GM12874 (cell line): ENCODE measurements around the gene ATP1A2.

Experiments
- TF ChIP-seq, protein P1 (sequence below): IDR thresholded peaks from 2 replicates; pipeline ENCODE4 v1.5.1; 2011; ENCODE audit warnings: low read depth, mild to moderate bottlenecking, control low read depth, low read length, moderate library complexity; ENCODE audit not compliant: insufficient read depth

Gene ATP1A2

DNA sequence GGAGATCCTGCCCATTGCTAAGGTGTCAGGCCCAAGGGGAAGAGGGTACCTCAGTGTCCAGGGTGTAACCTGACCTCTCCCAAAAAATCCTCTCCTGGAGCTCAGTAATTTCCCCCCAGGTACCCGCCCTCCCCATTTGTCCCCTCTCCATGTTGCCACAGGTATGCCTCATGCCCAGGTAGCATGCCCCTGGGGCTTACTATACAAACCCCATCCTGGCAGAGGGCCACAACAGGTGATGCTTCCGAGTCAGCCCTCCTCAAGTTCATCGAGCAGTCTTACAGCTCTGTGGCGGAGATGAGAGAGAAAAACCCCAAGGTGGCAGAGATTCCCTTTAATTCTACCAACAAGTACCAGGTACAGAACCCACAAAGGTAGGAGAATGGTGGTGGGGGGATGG, 51.5 kb downstream of the ATP1A2 start:
- TF ChIP-seq, protein P1, sequence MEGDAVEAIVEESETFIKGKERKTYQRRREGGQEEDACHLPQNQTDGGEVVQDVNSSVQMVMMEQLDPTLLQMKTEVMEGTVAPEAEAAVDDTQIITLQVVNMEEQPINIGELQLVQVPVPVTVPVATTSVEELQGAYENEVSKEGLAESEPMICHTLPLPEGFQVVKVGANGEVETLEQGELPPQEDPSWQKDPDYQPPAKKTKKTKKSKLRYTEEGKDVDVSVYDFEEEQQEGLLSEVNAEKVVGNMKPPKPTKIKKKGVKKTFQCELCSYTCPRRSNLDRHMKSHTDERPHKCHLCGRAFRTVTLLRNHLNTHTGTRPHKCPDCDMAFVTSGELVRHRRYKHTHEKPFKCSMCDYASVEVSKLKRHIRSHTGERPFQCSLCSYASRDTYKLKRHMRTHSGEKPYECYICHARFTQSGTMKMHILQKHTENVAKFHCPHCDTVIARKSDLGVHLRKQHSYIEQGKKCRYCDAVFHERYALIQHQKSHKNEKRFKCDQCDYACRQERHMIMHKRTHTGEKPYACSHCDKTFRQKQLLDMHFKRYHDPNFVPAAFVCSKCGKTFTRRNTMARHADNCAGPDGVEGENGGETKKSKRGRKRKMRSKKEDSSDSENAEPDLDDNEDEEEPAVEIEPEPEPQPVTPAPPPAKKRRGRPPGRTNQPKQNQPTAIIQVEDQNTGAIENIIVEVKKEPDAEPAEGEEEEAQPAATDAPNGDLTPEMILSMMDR, result no peak

DNA sequence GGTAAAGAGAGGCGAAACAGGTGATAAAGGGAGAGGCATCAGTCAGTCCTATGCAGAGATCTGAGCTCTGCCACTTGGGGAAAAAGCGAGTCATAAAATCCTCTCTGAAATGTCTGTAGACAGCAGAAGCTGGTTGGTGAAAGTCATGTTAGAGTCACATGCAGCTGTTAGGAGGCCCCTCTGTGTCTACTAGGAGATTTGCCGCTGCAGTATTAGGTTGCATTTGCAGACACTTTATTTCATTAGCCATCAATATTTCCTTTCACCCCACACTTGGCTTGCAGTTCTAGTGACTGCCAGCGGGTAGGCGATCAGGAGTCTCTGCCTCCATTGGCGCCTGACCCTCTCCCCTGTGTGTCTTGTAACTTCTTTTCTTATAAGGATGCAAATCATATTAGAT, 52.0 kb downstream of the ATP1A2 start:
- TF ChIP-seq, protein P1, result no peak

DNA sequence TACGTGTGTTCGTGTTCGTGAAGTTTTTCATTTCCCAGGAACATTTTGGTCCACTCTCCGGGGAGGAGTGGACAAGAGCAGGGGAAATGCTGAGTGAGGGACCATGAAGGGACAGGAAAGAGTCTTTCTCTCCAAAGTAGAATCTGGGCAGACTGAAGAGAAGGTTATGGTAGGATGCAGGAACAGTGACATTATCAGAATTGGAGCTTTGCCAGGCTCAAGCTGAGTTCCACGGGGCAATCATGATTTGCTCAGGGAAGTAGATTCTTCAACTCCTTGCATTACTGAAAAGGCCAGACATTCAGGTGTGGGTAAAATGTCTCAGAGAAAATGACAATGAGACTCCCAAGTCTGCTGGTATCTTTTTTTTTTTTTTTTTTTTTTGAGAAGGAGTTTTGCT, 52.5 kb downstream of the ATP1A2 start:
- TF ChIP-seq, protein P1, result no peak

DNA sequence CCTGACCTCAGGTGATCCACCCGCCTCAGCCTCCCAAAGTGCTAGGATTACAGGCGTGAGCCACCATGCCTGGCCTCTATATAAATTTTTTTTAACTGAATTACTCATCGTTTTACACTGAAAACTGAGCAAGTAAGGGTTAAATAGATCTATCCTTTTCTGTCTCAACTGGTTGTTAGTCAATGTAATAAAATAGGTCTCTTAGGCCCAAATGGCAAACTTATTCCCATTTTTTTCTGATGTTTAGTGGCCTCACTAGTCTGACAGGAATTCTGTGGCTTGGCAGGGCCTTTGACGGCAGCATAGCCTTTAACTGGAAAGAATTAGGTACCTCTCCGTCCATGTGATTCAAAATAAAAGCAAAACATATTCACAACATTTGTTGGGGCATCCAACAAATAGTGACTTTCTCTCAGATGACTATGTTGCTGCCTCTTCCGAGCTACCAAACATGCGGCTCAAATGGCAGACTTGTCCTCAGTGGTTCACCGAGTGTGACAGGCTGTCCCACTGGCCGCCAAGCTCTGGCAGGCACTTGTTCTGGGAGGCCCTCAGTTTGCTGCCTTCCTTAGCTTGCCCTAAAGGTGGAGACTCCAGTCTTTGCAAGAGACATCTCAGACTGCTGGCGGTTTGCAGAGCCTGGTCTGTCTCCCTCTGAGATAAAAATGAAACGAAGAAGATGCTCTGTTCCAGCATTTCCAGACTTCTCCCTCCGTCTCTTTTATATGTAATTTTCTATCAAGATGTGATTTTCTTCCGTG, 53.2 kb downstream of the ATP1A2 start:
- TF ChIP-seq, protein P1, result no peak

DNA sequence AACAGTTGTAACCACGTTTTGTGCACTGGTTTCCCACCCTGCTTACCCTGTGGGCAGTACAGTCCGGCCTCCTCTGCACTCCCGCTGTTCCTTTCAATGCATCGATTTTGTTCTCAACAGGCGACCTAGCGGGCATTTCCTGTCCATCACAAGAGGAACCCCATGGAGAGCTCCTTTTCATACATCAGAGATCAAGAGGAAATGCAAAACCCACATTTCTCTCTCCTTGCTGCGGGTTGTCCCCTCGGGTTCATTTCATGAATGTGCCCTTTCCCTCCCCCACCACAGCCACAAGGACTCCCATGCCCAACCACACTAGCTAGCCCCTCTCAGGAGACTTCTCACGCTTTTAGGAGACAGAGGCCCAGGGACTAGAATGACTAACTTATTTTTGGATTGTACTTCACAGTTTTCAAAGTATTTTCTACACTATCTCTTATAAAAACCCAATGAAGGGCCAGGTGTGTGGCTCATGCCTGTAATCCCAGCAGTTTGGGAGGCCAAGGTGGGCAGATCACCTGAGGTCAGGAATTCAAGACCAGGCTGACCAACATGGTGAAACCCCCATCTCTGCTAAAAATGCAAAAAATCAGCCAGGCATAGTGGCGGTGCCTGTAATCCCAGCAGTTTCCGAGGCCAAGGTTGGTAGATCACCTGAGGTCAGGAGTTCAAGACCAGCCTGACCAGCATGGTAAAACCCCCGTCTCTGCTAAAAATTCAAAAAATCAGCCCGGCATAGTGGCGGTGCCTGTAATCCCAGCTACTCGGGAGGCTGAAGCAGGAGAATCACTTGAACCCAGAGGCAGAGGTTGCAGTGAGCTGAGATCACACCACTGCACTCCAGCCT, 54.2 kb downstream of the ATP1A2 start:
- TF ChIP-seq, protein P1, result no peak

DNA sequence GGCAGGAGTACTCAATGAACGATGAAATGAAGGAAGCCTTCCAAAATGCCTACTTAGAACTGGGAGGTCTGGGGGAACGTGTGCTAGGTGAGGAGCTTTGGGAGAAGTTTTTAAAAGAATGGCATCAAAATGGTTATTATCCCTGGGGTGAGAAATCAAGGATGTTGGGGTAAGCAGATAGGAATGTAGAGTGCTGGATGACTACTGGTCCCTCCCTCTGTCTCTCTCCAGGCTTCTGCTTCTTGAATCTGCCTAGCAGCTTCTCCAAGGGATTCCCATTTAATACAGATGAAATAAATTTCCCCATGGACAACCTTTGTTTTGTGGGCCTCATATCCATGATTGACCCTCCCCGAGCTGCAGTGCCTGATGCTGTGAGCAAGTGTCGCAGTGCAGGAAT, 55.8 kb downstream of the ATP1A2 start:
- TF ChIP-seq, protein P1, result no peak

DNA sequence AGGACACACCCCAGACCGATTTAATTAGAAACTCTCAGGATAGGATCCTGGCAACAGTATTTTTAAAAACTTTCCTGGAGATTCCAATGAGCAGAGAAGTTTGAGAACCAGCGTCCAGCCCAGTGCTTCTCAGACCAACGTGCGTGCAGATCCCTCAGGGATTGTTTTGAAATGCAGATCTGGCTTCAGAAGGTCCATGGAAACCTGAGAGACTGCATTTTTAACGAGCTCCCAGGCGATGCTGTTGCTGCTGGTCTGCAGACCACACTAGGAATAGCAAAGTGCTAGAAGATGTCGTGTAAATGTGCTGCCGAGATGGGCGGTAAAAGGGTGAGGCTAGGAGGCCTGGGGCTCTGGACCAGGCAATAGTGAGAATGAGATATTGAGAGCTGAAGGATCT, 56.4 kb downstream of the ATP1A2 start:
- TF ChIP-seq, protein P1, result no peak
